HG03066 (cell line): ENCODE results near the gene SFXN5.
A peak's percentile ranks its signal among the peaks of the same experiment; 100 is the strongest.
"Not testable (repeated sequence)": the region's sequence is repeated elsewhere in the genome, so short reads cannot be mapped to it uniquely, and the experiment has no call there.

Experiments
- ATAC-seq: cut with Tn5 transposase; IDR thresholded peaks from one replicate; pipeline ENCODE4 v1.9.1; 2021; ENCODE audit warnings: low read depth; ENCODE audit not compliant: unreplicated experiment

Gene SFXN5

DNA sequence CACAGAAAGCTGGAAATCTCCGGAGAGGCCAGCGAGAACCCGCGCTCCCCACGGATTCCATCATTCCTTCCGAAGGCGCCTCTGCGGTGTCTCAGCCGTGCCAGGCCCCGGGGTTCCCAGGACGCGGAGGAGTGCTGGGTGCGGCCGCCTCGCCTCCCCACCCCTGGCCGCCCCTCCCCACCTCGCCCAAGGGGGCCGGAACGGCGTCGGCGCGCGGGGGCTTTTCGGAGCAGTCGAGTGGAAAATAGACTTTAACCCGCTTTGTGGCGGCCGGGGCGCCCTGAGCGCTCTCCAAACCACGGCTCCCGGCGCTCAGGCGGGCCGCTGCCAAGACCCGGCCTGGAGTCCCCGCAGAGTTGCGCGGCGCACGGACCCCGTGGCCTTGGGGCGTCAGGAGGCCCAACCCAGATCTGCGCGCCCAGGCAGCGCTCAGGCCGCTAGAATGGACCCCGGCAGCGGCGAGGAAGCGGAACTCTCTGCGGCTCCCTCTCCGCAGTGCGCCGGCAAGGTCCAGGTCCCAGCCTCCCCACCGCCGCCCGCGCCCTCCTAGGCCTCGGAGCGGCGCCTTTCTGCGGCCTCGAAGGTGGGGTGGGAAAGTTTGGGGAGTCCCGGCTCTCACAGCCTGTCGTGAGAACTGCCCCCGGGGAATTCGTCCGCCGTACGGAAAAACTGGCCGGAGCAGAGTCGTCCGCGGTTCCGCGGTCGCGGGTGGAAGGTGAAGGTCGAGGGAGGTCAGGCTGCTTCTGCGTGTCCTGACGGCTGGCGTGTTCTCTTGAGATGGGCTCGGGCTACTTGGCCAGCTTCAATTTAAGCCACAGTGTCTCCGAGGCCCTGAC, 155.4 kb downstream of the SFXN5 start:
- peak; percentile 52 for ATAC-seq

DNA sequence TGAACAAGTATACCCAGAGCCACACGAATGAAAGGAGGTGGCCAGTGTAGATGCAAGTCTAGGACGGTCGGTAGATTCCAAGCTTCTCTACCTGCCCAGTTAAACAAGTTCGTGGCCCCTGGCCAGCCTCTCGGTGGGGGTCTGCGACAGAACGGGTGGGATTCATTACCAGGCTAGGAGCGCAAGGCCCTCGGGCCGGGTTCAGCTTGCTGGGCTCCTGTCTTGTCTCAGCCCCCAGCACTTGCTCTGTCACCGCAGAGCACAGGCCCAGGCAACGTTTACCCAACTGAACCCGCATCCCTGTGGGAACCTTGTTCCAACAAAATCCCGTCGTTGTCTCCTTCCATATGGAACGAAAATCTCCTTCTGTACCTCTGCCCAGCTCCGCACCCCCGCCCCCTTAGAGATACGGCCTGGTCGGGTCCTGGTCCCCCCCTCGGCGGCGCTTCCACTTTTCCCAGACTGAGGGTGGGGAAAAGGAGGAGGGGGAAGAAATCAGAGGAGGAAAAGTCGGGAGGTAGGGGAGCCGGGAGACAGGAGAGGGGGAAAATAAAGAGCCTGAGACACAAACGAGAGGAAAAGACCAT, 156.1 kb downstream of the SFXN5 start:
- ATAC-seq = no peak

DNA sequence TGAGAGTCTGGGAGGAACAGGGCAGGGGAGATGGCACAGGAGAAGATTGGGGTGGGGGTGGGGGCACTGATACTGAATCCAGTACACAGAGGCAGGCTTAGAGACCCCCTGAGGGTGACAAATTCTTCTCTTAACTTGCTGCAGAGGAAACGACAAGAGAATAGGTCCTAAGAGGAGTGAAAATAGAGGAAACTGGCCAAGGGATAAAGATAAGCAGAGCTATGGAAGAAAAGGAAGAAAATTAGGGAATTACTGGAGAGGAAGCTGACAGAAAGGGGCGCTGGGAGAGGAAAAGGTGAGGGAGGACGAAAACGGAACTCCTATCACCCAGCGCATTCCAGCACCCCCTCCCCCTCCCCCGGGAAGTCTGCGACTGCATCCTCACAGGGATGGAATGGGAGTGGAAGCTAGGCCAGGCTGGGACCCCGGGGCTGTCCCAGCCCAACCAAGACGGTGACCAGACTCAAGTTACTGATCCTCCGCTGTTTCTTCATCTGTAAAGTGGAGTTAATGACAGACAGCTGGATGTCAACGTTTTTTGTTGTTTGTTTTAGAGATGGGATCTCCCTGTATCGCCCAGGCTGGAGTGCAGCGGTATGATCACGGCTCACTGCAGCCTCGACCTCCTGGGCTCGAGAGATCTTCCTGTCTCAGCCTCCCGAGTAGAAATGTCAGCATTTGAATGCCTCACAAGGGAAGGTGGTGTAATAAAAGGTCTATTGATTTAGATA, 156.8 kb downstream of the SFXN5 start:
- no peak for ATAC-seq

DNA sequence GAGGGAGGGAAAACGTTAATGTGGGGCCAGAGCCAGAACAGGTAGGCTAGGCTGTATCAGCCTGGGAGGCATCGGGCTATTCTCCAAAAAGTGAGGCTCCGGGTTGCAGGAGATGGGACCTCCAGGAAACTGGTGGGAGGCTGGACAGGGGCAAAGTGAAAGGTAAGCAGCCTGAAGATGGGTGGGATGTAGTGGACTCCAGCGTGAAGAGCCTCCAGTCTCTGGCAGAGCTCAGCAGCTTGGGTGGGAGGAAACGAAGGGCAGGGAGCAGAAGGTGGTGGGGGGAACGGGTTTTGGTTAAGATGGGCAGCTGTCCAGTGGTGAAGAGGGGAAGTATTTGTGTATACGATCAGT, 157.3 kb downstream of the SFXN5 start:
- ATAC-seq = no peak

DNA sequence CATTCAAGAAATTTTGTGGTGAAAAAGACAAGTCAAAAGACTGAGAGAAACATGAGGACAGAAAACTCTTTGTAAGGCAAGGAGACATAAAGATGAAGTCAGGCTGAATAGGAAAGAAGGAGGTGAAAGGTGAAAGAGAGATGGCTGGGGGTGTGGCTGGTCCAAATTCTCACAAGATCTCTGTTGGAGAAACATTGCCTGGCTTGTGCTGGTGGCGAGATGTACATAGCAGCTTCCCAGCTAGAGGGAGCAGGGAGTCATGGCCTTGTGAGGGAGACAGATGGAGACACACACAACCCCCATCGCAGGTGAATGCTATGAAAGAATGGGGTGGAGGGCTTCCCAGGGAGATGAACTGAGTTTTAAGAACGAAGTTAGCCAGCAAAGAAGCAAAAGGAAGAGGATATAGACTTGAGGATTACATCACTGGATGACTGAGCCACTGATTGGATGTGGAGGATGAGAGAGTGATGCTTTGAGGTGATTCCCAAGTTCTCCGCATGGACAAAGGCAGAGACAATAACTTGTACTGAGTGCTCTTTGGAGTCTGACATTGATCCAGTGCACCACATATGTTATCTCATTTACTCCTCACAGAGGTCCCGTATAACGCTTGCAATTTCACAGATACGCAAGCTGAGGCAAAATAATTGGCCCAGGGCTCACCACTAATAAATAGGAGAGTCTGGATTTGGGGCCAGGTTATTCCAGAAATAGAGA, 157.9 kb downstream of the SFXN5 start:
- no peak for ATAC-seq

DNA sequence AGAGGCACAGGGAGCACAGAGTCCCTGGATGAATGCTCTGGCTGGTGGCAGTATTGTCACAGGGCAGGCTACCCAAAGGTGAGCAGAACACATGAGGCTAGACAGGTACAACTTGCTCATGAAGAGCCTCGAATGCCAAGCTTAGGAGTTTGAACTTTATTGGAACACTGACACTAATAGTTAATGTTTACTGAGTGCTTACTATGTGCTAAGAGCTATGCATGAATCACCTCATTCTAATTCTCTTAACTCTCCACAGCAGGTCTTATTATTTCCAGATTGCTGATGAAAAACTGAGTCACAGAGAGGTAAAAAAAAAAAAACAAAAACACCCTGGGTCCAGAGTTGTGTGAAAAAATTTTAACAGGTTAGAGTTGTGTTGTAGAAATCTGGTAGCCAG, 160.3 kb downstream of the SFXN5 start:
- ATAC-seq = no peak

DNA sequence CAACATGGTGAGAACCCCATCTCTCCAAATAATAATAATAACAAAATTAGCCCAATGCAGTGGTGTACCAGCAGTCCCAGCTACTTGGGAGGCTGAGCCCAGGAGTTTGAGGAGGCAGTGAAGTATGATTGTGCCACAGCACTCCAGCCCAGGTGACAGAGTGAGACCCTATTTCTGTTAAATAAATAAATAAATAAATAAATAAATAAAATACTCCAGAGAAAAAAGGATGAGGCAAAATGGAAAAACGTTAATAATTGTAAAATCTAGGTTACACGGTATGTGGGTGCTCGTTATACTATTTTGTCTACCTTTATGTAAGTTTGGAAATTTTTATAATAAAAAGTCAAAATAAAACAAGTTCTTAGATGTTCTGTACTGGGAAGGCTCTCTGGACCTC, 162.8 kb downstream of the SFXN5 start:
- no peak for ATAC-seq

DNA sequence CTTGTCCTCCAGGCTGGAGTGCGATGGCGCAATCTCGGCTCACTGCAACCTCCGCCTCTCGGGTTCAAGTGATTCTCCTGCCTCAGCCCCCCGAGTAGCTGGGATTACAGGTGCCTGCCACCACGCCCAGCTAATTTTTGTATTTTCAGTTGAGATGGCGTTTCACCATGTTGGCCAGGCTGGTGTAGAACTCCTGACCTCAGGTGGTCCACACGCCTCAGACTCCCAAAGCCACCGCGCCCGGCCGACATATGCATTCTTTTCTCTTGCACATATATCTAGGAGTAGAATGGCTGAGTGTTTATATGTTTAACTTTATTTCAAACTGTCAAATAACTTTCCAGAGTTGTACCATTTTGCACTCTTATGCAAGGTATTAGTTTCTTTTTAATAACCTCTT, 164.1 kb downstream of the SFXN5 start:
- ATAC-seq = not testable (repeated sequence)

DNA sequence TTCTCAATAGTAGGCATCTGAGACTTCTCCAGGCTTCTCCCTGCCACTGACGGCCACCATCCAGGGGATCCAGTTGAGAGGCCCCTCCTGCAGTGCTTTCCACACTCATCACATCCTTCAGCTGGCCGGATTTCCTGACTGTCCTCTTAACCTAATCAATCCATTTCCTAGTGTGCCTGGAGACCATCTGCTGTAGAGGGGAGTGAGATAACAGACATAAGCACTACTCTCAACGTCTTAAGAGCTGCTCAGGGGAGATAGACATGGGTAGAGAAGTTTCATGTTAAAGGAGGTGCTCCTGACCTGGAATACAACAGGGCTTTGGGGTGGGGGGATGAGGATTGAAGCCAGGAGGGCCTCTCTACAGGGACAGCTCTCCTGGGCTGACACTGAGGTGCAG, 170.1 kb downstream of the SFXN5 start:
- no peak for ATAC-seq

DNA sequence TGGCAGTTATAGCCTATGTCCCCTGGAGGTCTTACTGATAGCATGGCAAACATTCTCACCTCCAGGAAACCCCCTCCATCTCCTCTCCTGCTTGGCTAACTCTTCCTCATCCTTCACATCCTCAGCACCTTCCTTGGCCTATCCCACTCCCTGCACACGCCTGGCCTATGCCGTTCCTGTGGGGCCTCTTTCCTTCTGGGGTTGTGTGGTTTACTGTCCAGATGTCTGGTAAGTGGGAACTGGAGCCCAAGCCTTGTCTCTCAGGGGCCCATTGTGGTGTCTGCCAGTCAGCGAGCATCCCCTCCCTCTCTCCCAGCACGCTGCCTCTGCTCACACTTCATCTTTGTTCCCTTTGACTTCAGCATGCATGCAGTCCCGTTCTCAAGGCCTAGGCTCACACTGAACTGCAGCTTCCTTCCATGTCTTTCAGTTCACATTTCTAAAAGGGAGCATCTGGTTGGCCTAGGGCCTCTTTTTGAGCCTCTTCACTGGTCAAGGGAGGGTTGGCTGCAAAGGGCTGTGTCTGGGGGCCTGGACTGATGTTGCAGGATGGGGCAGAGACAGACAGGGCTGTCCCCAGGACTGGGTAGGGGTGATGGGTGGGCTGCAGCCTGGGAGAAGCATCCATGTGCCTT, 171.2 kb downstream of the SFXN5 start:
- ATAC-seq = no peak

DNA sequence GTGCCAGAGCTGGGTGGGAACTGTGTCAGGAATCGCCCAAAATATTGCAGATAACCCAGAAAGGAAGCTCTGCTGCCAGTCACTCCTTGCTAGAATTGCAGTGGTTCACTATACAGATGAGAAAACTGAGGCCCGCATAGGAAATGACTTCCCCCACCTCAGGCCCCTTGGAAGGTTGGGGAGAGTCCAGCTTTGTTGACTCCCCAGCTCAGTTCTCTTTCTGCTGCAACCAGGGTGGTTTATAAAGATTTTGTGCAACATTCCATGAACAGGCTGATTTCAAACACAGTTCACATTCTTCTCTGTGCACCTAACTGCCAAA, 173.0 kb downstream of the SFXN5 start:
- ATAC-seq = no peak

DNA sequence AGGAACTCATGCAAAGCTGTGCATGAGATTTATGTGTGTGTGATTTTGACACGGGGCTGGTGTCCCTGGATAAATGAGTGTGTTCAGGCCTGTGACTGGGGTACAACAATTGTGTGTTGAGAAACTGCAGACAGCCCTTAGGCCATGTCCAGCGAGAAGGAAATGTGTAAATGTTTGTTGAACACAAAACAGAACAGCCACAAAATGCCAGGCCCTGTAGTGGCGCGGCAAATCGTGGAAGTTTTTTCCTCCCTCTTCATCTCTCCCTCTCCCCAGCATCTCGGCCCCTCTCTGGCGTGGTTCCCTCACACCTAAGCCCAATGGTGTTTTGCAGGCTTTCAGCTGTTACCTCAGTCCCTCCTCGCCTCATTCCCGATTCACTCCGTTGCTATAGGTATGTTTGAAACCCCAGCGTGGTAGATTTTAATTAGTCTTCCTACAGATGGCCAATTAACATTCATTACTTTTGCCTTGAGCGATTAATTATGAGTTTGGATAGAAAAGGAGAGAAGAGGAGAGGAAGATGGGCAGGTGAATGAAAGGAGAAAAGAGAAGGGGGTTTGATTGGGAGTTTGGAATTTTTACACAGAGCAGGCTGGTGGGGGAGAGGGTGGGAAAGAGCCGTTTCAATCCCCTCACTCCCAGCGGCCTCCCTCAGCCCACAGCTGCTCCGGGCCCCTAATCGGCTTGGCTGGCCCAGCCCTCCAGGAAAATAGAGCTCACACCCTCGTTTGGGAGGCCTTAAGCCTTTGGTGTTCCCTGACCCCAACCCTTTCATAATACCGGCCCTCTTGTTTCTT, 173.5 kb downstream of the SFXN5 start:
- ATAC-seq = no peak

DNA sequence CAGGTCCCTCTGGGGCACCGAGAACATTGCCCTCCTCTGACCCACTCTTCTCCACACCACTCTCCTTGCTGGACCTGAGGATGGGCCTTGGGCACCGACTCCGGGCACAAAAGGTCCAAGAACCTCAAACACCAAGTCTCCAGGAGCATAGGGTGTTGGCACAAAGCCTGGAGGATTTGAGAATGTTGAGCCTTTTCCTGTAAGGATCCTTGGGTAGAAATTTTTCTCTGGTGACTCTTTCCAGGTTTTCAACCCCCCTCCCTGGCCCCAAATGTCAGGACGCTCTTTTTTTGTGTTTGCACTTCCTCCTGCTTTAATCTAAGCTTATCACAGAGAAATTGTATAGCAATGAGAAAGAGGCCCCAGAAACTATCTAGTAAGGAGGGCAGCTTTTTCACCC, 175.1 kb downstream of the SFXN5 start:
- ATAC-seq = no peak

DNA sequence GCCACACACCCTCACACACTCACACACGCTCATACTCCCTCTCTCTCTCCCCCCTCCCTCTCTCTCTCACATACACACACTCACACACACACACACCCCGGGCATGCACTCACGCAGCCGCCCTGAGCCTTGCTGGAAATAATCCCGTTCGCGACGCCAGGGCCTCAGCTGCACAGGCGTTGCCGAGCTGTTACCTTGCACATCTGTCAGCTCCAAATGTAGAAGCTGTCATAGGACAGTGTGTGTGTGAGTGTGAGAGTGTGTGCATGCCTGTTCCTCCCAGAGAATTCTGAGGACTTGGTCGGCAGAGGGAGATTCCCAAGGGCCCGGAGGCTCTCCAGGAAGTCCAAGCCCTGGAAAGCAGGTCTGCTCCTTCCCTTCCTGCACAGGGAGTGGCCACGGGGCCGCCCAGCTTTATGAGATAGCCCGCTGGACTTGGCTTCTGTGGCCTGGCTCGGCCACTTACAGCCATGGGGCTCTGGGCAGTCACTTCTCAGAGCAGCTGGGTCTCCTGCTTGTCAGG, 175.7 kb downstream of the SFXN5 start:
- no peak for ATAC-seq

DNA sequence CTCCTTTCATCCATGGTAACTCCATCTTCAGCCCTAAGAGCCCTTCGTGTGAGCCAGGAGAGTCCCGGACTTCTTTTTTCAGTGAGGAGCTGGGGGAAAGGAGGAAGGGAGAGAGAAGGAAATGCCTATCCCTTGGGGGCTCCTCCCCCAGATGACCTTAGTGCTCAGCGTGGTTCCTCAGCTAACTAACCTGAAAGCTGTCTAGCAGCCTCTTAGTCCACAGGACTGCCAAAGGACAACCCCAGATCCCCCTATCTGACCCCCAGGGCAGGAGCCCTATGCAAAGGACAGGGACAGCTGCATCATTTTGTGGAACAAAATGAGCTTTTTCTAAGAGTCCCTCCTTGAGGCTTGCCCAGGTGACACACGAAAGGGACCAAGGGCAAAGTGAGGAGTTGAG, 176.4 kb downstream of the SFXN5 start:
- no peak for ATAC-seq

DNA sequence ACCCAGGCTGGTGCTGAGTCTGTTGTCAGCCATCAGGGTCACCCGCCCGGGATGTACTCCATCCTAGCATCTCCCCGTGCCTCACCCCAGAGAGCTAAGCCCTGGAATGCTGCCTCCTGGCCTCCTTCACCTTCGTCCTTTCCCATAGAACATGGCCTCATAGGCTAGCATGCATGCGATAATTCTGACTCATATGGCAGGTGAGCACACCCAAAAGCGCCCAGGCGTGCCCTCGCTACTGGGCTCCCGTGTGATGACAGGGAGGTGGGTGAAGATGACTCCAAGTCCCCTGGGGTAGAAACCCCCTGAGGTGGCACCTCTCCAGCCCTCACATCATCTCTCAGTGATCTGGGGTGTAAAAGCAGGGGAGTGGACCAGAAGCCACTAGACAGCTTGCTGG, 177.0 kb downstream of the SFXN5 start:
- ATAC-seq = no peak

DNA sequence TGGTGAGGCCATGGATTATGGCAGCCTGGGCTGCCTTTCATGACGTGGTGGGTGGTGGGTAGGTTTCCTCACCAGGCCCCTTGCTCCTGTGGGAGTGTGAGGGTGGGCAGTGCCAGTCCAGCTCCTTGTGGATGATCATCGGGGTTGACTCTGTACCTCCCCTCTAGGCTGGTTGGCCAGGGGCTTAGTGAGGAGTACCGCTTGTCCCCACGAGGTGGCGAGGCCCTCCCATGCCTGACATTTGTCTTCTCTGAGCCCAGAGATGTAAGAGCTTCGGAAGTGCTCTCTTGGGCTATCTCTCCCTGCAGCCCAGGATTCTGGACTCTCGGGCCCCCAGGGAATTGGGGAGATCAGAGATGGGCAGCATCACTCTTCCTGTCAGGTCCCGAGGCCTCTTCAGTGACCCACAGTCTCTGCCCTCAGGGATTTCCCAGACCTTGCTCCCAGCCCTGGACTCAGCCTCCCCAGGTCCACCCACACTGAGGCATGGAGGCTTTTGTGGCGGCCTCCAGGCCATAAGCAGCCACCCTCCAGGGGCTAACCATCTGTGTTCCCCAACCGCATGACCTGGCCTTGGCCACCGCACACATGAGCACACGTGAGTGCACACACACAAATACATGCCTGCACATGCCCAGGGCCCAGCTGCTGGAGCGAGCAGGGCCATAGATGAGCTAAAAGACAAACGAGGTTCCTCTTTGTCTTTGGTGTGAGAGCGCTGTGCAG, 177.8 kb downstream of the SFXN5 start:
- peak; percentile 53 for ATAC-seq

DNA sequence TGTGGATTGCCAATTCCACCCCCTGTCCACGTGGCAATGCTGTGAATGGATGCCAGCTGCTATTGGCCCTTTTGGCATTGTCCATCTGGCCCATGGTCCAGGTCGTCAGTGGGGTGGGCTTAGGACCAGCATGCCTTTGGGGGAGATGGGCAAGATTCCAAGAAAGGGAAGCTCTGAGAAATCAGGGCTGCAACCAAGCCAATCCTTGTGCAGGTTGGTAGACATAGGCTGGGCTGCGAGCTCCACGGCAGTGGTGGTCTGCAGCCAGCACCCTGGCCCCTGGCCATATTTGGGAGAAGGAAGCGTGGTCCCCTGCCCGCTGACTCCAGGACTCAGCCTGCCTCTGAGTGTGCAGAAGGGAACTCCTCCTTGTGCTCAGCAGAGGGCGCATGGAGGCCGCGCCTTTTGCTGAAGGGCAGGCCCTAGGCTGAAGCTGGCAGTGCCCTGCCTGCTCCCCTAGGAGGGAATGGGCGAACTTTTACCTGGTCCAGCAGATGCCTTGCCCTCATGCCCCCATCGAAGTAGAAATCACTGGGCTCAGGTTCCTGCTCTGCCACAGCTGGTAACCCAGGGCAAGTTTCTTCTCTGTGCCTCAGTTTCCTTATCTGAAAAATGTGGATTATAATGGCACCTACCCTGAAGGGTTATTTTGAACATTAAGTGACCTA, 178.9 kb downstream of the SFXN5 start:
- ATAC-seq = peak; percentile 56
